ENCODE data around the gene LMTK3. TPM values are rescaled to one million over a fixed set of nuclear protein-coding genes. Genes with fewer than 3 reads are reported as not detected.

The LMTK3 gene
- total RNA-seq, 120 experiments from 2014 or later = 47.3 to 143 (median 101) TPM

Other genes starting within 250 kb of the LMTK3 start
- gene ZNF114, start 241.8 kb downstream of the LMTK3 start, total RNA-seq = 1 to 10 TPM in 95 of 120 experiments, under 1 TPM in 24, not detected in 1; 0.32 to 4.2 (median 1.5) TPM
- gene EMP3, start 186.3 kb downstream of the LMTK3 start, total RNA-seq = 10 to 100 TPM in 87 of 120 experiments, 1 to 10 TPM in 33; 4.7 to 52.1 (median 14.3) TPM
- 10 to 100 TPM in 119 of 120 experiments, 1 to 10 TPM in 1; 9.2 to 32.0 (median 16.5) TPM for gene TMEM143, start 147.9 kb downstream of the LMTK3 start, total RNA-seq
- 1 to 10 TPM in 5 of 120 experiments, under 1 TPM in 8, not detected in 107; 0.50 to 3.0 (median 0.83) TPM for gene SYNGR4, start 147.5 kb downstream of the LMTK3 start, total RNA-seq
- 10 to 100 TPM; 45.9 to 70.8 (median 57.3) TPM for gene KDELR1, start 120.3 kb downstream of the LMTK3 start, total RNA-seq
- gene GRIN2D, start 118.2 kb downstream of the LMTK3 start, total RNA-seq = 1 to 10 TPM; 1.6 to 8.5 (median 4.6) TPM
- gene GRWD1, start 65.9 kb downstream of the LMTK3 start, total RNA-seq = 10 to 100 TPM; 14.2 to 29.9 (median 20.2) TPM
- gene KCNJ14, start 56.3 kb downstream of the LMTK3 start, total RNA-seq = 1 to 10 TPM; 1.2 to 5.3 (median 2.1) TPM
- 10 to 100 TPM; 40.0 to 85.5 (median 64.9) TPM for gene CYTH2, start 42.5 kb downstream of the LMTK3 start, total RNA-seq
- 1 to 10 TPM in 61 of 120 experiments, under 1 TPM in 35, not detected in 24; 0.38 to 4.8 (median 1.2) TPM for gene SULT2B1, start 40.3 kb upstream of the LMTK3 start, total RNA-seq
- gene SPACA4, start 94.9 kb upstream of the LMTK3 start, total RNA-seq = not detected
- gene FAM83E, start 103.2 kb upstream of the LMTK3 start, total RNA-seq = 1 to 10 TPM in 13 of 120 experiments, under 1 TPM in 18, not detected in 89; 0.25 to 2.6 (median 0.96) TPM
- 100 to 1,000 TPM; 354 to 681 (median 462) TPM for gene RPL18, start 107.3 kb upstream of the LMTK3 start, total RNA-seq
- gene SPHK2, start 107.7 kb upstream of the LMTK3 start, total RNA-seq = 10 to 100 TPM; 40.7 to 88.8 (median 62.5) TPM
- 10 to 100 TPM; 24.9 to 77.5 (median 41.6) TPM for gene DBP, start 125.5 kb upstream of the LMTK3 start, total RNA-seq
- 100 to 1,000 TPM; 107 to 396 (median 272) TPM for gene CA11, start 134.4 kb upstream of the LMTK3 start, total RNA-seq
- gene NTN5, start 161.2 kb upstream of the LMTK3 start, total RNA-seq = 1 to 10 TPM in 119 of 120 experiments, under 1 TPM in 1; 0.78 to 8.6 (median 2.9) TPM
- 1 to 10 TPM in 27 of 120 experiments, under 1 TPM in 49, not detected in 44; 0.14 to 6.4 (median 0.68) TPM for gene FUT2, start 184.1 kb upstream of the LMTK3 start, total RNA-seq
- gene MAMSTR, start 207.9 kb upstream of the LMTK3 start, total RNA-seq = 10 to 100 TPM in 3 of 120 experiments, 1 to 10 TPM in 117; 3.4 to 11.4 (median 6.3) TPM
- 10 to 100 TPM in 40 of 120 experiments, 1 to 10 TPM in 80; 5.6 to 16.1 (median 8.9) TPM for gene RASIP1, start 228.8 kb upstream of the LMTK3 start, total RNA-seq
- gene IZUMO1, start 235.1 kb upstream of the LMTK3 start, total RNA-seq = 1 to 10 TPM in 75 of 120 experiments, under 1 TPM in 40, not detected in 5; 0.31 to 9.5 (median 1.3) TPM
- 10 to 100 TPM in 1 of 120 experiments, 1 to 10 TPM in 119; 1.8 to 11.1 (median 5.1) TPM for gene FUT1, start 240.8 kb upstream of the LMTK3 start, total RNA-seq
- not detected for gene FGF21, start 243.7 kb upstream of the LMTK3 start, total RNA-seq

Measured in dorsolateral prefrontal cortex (tissue), 118 donors.